ENCODE measurements around the gene MTA1.

DNA sequence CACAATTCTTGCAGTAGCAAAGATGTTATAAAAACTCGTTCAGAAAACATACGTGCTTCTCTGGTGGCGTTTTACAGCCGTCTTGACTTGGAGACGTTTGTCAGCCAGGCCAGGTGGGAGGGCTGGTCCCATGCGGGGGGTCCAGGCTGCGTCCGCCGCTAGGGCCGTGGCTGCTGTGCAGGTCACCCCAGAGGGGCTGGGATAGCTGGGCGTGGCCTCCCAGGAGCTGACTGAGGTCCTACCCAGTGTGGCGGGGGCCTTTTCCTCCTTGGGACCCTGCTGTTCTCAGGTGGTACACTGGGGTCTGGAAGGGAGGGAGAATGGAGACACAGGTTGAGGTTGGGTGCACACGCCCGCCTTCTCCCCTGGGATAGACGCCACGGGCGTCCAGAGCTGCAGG lies 25.2 kb downstream of the MTA1 start:
- TF ChIP-seq POLR2A (IDR thresholded peaks at IDR 0.05), result no peak
- TF ChIP-seq, protein P1, sequence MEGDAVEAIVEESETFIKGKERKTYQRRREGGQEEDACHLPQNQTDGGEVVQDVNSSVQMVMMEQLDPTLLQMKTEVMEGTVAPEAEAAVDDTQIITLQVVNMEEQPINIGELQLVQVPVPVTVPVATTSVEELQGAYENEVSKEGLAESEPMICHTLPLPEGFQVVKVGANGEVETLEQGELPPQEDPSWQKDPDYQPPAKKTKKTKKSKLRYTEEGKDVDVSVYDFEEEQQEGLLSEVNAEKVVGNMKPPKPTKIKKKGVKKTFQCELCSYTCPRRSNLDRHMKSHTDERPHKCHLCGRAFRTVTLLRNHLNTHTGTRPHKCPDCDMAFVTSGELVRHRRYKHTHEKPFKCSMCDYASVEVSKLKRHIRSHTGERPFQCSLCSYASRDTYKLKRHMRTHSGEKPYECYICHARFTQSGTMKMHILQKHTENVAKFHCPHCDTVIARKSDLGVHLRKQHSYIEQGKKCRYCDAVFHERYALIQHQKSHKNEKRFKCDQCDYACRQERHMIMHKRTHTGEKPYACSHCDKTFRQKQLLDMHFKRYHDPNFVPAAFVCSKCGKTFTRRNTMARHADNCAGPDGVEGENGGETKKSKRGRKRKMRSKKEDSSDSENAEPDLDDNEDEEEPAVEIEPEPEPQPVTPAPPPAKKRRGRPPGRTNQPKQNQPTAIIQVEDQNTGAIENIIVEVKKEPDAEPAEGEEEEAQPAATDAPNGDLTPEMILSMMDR (IDR thresholded peaks at IDR 0.05), result no peak

All from upper lobe of left lung (tissue), 4 donors.